GM10266 (cell line): ENCODE measurements around the gene HOXA3.

ENCODE experiments used
- DNase-seq: peaks from one replicate; pipeline ENCODE4 v3.0.0; 2012; ENCODE audit errors: extremely low spot score
- CTCF ChIP-seq: IDR thresholded peaks from 2 replicates; pipeline ENCODE4 v1.5.1; 2012; ENCODE audit warnings: mild to moderate bottlenecking, low read depth; ENCODE audit not compliant: control insufficient read depth, insufficient read depth; ENCODE audit errors: missing control alignments

The HOXA3 gene

GRCh38 chr7:27161214-27161720, 8.9 kb upstream of the HOXA3 start:
- no peak for TF ChIP-seq CTCF
- DNase-seq = no peak

GRCh38 chr7:27160546-27161213, 8.3 kb upstream of the HOXA3 start:
- TF ChIP-seq CTCF = peak; percentile 98
- DNase-seq = peak; percentile 91

- TF ChIP-seq CTCF = no peak
- no peak for DNase-seq
Measured at GRCh38 chr7:27160145-27160545, 7.8 kb upstream of the HOXA3 start.

DNA sequence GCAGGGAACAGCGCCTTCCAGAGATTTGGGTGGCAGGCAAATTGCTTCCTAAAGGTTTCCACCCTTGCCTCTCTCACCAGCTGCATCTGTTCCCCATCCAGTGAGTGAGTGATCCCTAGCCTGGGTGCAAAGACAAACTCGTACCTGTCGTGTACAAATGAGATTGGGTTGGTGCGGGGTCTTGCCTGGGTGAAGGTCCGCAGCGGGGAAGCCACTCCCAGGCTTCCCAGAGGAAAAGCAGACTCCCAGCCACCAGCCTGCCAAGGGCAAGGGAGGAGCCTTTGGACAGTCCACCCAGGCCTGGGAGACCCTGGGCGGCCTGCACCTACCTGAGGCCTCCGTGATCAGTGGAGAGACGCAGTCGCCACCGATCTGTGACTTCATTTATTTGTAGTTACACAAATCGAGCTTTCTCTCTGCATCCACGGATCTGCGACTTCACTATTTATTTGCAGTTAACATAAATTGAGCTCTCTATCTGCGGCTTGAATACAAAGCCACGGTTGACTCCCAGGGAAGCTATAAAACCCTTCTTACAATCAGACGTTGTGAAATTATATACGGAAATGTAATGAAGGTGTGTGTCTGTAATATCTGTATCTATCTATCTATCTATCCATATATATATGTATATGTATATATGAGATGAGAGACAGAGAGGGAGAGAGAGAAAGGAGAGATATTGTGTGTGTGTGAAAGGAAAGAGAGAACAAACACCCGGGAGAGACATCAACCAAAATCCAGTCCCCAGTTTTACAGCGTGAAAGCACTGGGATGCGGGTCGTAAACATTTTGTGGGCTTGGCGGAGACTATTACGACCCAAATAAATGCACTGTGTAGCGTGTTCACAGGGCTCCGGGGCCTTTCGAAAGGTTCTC, 7.1 kb upstream of the HOXA3 start:
- TF ChIP-seq CTCF = no peak
- DNase-seq = no peak

GRCh38 chr7:27158436-27159265, 6.3 kb upstream of the HOXA3 start:
- DNase-seq = no peak
- no peak for TF ChIP-seq CTCF

- DNase-seq = no peak
- TF ChIP-seq CTCF = no peak
Measured at GRCh38 chr7:27157702-27158431, 5.5 kb upstream of the HOXA3 start.
